C4-2B (cell line): Measurements from ENCODE around the gene BCL2L1.

Source experiments
- H3K27ac ChIP-seq: fragments of 450-650 bp; 2 replicates; pipeline ENCODE4 v1.5.1; 2017
- ZFX ChIP-seq: fragments of 450-650 bp; IDR thresholded peaks from 2 replicates; pipeline ENCODE4 v1.6.1; 2017
- TF ChIP-seq, protein P1 (sequence below): fragments of 450-650 bp; conservative IDR thresholded peaks from 2 replicates; pipeline ENCODE4 v1.5.1; 2017; ENCODE audit warnings: mild to moderate bottlenecking

The BCL2L1 gene

DNA sequence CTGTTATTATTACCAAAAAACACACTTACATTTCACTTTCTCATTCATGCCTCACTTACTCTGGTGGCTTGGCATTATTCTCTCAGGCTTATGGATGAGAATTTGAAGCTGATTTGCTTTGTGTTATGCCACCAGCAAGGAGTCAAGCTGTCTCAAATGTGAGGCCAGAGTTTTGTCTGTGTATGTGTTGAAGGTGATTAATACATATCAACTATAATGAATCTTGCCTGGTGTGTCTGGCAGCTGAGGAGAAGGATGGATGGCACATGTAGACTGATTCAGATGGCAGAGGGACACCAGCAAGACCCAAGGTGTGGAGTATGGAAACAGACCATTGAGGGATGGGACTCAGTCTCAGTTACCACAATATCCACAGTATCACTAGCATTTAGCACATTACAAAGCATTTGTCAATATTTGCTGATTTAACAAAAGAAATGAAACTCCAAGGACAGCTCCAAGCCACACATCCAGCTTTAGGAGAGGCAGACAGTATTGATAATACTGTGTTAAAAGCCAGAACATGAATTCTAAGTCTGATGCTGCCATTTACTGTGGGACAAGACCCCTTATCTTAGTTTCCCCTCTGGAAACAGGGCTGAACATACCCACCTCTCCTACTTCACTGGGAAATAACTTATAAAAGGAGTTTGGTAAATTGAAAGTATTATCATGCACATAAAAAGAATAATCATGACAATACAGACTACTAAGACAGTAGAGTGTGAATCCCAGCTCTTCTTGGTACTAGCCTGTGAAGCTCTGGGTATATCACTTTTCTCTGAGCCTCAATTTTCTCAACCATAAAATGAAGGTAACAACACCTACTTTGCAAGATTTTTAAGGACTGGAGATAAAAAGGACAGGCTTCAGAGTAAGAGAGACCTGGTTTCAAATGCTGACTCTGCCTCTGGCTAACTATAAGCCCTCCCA, 11.2 kb downstream of the BCL2L1 start:
- peak overlapping the region; percentile 84; the same call in 1 of the 2 replicates for H3K27ac ChIP-seq
- no peak for TF ChIP-seq ZFX
- TF ChIP-seq, protein P1, sequence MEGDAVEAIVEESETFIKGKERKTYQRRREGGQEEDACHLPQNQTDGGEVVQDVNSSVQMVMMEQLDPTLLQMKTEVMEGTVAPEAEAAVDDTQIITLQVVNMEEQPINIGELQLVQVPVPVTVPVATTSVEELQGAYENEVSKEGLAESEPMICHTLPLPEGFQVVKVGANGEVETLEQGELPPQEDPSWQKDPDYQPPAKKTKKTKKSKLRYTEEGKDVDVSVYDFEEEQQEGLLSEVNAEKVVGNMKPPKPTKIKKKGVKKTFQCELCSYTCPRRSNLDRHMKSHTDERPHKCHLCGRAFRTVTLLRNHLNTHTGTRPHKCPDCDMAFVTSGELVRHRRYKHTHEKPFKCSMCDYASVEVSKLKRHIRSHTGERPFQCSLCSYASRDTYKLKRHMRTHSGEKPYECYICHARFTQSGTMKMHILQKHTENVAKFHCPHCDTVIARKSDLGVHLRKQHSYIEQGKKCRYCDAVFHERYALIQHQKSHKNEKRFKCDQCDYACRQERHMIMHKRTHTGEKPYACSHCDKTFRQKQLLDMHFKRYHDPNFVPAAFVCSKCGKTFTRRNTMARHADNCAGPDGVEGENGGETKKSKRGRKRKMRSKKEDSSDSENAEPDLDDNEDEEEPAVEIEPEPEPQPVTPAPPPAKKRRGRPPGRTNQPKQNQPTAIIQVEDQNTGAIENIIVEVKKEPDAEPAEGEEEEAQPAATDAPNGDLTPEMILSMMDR = no peak

DNA sequence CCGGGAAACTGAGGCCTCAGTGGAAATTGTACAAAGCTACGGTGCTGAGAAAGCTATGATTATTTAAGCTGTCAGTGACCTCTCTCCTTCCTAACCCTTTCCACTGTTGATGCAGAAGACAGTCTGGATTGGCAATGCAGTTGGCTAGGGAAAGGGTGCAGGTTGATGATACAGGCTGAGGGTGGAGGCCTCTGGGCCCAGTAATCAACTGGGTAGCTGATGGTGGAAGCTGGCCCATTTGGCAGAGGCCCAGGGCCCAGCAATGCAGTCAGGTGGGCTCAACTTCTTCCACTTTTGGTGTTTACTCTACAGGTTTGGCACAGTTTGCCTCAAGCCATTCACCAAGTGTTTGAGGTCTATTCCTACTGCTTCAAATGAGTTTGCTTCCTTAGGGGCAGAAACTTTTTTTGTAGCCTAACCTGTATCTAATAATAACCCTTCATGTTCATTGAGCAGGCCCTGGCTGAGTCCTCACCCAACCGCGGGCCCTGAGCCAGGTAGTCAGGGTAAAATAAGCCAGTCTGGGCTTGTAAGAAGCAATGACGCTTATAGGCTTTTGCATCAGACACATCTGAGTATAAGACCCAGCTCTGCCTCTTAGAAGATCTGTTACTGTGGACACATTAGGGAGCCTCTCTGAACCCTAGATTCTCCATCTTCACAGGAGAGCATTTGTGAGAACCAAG, 12.1 kb downstream of the BCL2L1 start:
- TF ChIP-seq, protein P1 = no peak
- no peak for TF ChIP-seq ZFX
- no peak overlapping the region for H3K27ac ChIP-seq

GRCh38 chr20:31709939-31710338, 12.7 kb downstream of the BCL2L1 start:
- TF ChIP-seq ZFX = no peak
- TF ChIP-seq, protein P1 = no peak
- H3K27ac ChIP-seq = no peak overlapping the region

- TF ChIP-seq, protein P1 = no peak
- TF ChIP-seq ZFX = no peak
- peak overlapping the region; percentile 6; the same call in 1 of the 2 replicates for H3K27ac ChIP-seq
Measured at GRCh38 chr20:31708736-31709534, 13.7 kb downstream of the BCL2L1 start.

DNA sequence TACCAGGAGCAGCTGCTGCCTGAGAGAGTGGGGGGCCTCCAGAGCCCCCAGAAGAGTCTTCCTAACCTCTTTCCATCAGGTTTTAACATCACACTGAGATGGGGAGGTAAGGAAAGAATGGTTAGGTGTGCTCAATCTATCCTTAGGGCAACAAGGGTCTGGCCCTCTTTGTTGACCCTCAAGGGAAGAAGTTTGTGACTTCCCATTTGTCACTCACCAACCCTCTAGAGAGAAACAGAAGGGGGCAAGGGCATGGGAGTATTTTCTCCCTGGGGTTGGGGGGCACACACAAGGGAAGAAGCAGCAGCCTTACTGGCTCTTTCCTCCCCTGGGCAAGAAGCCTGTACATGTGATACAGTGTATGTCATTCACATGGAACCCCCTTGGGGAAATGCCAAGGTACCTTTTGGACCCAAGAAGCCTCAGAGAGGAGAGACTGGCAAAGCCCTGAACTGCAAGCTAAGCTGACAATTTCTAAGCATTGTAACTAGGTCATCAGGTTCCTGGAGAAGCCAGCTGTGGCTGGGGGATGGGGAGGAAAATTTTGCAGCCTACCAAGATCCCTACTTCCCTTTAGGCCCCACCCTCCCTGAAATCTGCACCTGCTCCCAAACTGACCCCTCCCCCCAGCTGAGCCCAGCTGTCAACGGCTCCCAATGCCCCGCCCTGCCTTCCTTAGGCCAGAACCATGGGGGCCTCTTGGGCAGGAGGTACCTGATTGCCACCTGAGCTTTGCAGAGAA, 14.5 kb downstream of the BCL2L1 start:
- TF ChIP-seq, protein P1 = no peak
- no peak for TF ChIP-seq ZFX
- H3K27ac ChIP-seq = peak overlapping the region; percentile 6; the same call in 1 of the 2 replicates

DNA sequence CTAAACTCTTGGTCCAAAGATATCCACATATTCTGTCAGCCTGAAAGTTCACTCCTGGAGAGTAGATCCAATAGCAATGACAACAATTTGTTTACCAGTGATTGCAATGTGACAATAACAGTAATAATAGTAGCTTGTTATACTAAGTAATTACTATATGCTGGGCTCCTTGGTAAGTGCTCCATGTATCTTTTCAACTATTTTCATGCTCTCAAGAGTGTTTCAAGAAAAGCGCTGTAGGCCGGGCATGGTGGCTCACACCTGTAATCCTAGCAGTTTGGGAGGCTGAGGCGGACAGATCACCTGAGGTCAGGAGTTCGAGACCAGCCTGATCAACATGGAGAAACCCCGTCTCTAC, 15.4 kb downstream of the BCL2L1 start:
- H3K27ac ChIP-seq = no peak overlapping the region

More for the DNA sequence above, 15.4 kb downstream of the BCL2L1 start:
- TF ChIP-seq, protein P1 = no peak
- TF ChIP-seq ZFX = no peak
